Activated CD4-positive, alpha-beta T cell treated with anti-CD3 and anti-CD28 coated beads, Interleukin-2, amount 10 ng/mL, durations not matched to agents 7 days and 5 days (primary cell): Measurements from ENCODE around the gene NPFF. TPM values are rescaled to one million over a fixed set of nuclear protein-coding genes. Genes with fewer than 3 reads are reported as not detected.

Experiments
- CTCF ChIA-PET: fragments of 350-600 bp; sonication (Branson Sonifier 250); formaldehyde crosslinking; loops from one replicate; lab custom pipeline; 2021; ENCODE audit warnings: antibody characterized with exemption; lab: Charles Lee
- POLR2A ChIA-PET: fragments of 350-600 bp; sonication (Branson Sonifier 250); formaldehyde crosslinking; loops from one replicate; lab custom pipeline; 2021; ENCODE audit warnings: antibody characterized with exemption; lab: Charles Lee
- DNase-seq: peaks from one replicate; pipeline ENCODE4 v3.0.0-alpha.2; 2020
- H3K27ac Mint-ChIP-seq: one replicate; pipeline ENCODE4 v1.8.0; 2021; ENCODE audit warnings: mild to moderate bottlenecking, moderate library complexity, mixed read lengths
- H3K27me3 Mint-ChIP-seq: one replicate; pipeline ENCODE4 v1.8.0; 2021; ENCODE audit warnings: mixed read lengths
- H3K36me3 Mint-ChIP-seq: one replicate; pipeline ENCODE4 v1.8.0; 2021; ENCODE audit warnings: low read depth, mixed read lengths
- H3K4me1 Mint-ChIP-seq: one replicate; pipeline ENCODE4 v1.8.0; 2021; ENCODE audit warnings: mixed read lengths
- H3K4me3 Mint-ChIP-seq: one replicate; pipeline ENCODE4 v1.8.0; 2021; ENCODE audit warnings: mild to moderate bottlenecking, moderate library complexity, mixed read lengths
- H3K9me3 Mint-ChIP-seq: one replicate; pipeline ENCODE4 v1.8.0; 2021; ENCODE audit warnings: mixed read lengths
- total RNA-seq, 2 experiments: library from RNA; stranded (reverse); gene quantifications; one replicate each; pipeline ENCODE4 v1.2.3, GENCODE V29; 2021

Gene NPFF
- total RNA-seq, 2 experiments from 2014 or later = not detected

DNA sequence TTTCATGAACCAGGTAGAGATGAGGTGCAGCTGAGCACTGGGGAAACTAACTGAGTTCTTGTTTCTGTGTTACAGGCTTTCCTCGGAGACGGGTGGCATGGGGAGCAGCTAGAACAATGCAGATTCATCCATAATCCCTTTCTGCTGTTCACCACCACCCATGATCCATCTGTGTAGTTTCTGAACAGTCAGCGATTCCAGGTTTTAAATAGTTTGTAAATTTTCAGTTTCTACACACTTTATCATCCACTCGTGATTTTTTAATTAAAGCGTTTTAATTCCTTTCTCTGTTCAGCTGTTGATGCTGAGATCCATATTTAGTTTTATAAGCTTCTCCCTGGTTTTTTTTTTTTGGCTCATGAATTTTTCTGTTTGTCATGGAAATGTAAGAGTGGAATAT, 28.0 kb downstream of the NPFF start:
- CTCF ChIA-PET = interaction anchor here (0.6 to 1.2 kb wide), 2 partner anchors 21 to 294 kb away, joined by 3 to 4 read pairs; partner anchors contain the start of gene TARBP2
- Mint-ChIP-seq H3K27ac (no peak overlapping the region), H3K4me3 (no peak overlapping the region), H3K36me3 (peaks cover 59% of the 10 kb centered on the region), H3K4me1 (peaks cover 15% of the 10 kb centered on the region), H3K9me3 (no peaks in the 10 kb centered on the region), H3K27me3 (no peaks in the 10 kb centered on the region)
- no peak for DNase-seq
- POLR2A ChIA-PET = interaction anchor here (0.6 to 0.7 kb wide), 2 partner anchors 19 to 30 kb away, joined by 3 to 4 read pairs; no protein-coding TSS in a partner anchor

DNA sequence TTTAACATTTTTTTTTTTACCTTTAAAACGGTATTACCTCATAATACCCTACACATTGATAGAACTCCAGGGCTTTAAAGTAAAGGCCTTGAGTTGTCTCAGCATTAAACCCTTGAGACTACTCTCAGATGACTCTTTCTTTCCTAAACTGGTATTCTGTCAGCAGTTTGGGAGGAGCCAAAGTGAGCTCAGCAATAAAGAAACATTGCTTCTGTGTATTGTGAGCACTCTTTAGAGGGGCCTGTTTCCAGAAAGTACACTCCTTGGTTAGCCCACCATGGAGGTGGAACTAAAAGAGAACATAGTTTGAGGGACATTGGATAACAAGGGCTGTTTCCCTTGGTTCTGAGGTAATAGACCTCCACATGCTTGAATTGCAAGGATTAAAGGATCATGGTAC, 28.4 kb downstream of the NPFF start:
- Mint-ChIP-seq H3K4me3 (no peak overlapping the region), H3K27me3 (no peaks in the 10 kb centered on the region), H3K4me1 (peaks cover 19% of the 10 kb centered on the region), H3K36me3 (peaks cover 62% of the 10 kb centered on the region), H3K9me3 (no peaks in the 10 kb centered on the region), H3K27ac (no peak overlapping the region)
- DNase-seq = no peak
- CTCF ChIA-PET = interaction anchor here (0.7 to 1.2 kb wide), 3 partner anchors 13 to 22 kb away, joined by 3 to 4 read pairs (median 3); partner anchors contain the start of gene TARBP2
- POLR2A ChIA-PET = interaction anchor here (0.7 kb wide), 1 partner anchor 30 kb away, joined by 4 read pairs; no protein-coding TSS in a partner anchor

GRCh38 chr12:53476769-53477209, 30.5 kb downstream of the NPFF start:
- peaks cover 71% of the 10 kb centered on the region for H3K36me3 Mint-ChIP-seq
- H3K4me3 Mint-ChIP-seq = no peak overlapping the region
- no peak for DNase-seq
- peaks cover 32% of the 10 kb centered on the region for H3K4me1 Mint-ChIP-seq
- ChIA-PET CTCF (interaction anchor here (0.5 to 3.7 kb wide), 14 partner anchors 9 to 163 kb away, joined by 3 to 20 read pairs (median 4); partner anchors contain the start of genes AAAS, MAP3K12, NPFF and TARBP2), POLR2A (interaction anchor here (1.1 kb wide), 1 partner anchor 30 kb away, joined by 3 read pairs; no protein-coding TSS in a partner anchor)
- H3K27me3 Mint-ChIP-seq = no peaks in the 10 kb centered on the region
- H3K9me3 Mint-ChIP-seq = no peaks in the 10 kb centered on the region
- no peak overlapping the region for H3K27ac Mint-ChIP-seq

DNA sequence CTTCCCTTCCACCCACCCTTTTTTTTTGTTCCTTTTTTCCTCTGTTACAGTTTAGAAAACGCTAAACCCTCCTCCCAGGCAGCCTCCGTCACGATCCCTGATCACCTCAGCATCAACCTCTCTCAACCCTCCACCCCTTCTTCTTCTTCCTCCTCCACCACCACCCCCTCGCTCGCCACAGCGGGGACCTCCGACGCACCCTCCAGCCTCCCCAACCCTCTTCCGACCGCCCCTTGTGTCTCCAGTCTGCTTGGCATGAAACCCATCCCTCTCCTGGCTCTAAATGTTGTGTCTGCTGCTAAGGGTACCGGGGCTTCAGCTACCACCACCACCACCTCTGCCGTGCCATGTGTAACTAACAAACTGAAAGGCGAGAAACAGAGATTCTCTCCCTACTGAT, 32.5 kb downstream of the NPFF start:
- Mint-ChIP-seq H3K27me3 (no peaks in the 10 kb centered on the region), H3K36me3 (peaks cover 75% of the 10 kb centered on the region), H3K27ac (peak overlapping the region; percentile 68), H3K4me1 (peaks cover 40% of the 10 kb centered on the region), H3K9me3 (no peaks in the 10 kb centered on the region), H3K4me3 (no peak overlapping the region)
- ChIA-PET CTCF (interaction anchor here (0.6 to 3.7 kb wide), 9 partner anchors 12 to 883 kb away, joined by 3 to 20 read pairs (median 3); partner anchors contain the start of genes NPFF and TARBP2), POLR2A (interaction anchor here (0.6 kb wide), 1 partner anchor 47 kb away, joined by 3 read pairs; no protein-coding TSS in a partner anchor)
- no peak for DNase-seq

DNA sequence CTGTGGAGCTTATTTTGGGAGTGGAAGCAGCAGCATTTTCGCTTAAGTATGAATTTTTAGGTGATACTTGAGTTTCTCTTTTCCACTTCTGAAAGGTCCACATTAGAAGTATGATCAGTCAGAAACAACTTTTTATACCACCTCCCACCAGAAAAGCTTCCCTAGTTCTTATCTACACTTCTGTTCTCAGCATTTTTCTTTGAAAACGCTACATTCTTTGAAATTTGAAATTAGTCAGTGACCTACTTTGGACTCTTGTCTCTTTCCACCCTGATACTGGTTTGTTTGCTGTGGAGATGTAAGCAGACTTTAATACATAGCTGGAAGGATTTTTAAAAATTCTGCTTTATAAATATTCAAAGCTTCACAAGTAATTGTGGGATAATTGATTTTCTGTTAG, 33.2 kb downstream of the NPFF start:
- Mint-ChIP-seq H3K4me3 (no peak overlapping the region), H3K9me3 (no peaks in the 10 kb centered on the region), H3K27ac (no peak overlapping the region), H3K27me3 (no peaks in the 10 kb centered on the region), H3K4me1 (peaks cover 40% of the 10 kb centered on the region), H3K36me3 (peaks cover 68% of the 10 kb centered on the region)
- ChIA-PET CTCF (interaction anchor here (0.5 to 3.7 kb wide), 8 partner anchors 8 to 907 kb away, joined by 3 to 20 read pairs (median 4); partner anchors contain the start of genes MAP3K12, NPFF and TARBP2), POLR2A (interaction anchor here (0.6 kb wide), 1 partner anchor 46 kb away, joined by 3 read pairs; no protein-coding TSS in a partner anchor)
- DNase-seq = no peak

DNA sequence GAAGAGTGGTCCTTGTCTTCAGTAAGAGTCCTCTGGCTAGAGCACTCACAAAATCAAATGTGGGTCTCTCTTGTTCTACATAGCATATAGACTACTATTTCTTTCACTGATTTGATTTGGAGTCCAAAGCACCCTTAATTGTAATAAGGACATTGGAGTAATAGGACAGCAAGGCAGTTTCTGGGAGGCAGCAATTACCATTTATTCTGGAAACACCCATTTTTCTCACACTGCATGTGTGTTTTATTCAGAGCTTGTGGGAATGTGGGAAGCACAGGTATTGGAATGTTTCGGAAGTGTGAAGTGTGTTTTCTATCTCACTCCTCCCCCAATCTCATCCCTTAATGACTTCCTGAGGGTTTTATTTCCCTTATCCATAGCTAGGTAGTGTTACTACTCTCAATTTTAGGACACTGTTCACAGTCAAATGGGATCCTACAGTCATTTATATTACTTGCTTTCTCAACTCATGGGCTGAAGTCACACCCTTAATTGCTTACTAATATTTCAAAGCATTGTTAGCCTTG, 35.2 kb downstream of the NPFF start:
- no peaks in the 10 kb centered on the region for H3K9me3 Mint-ChIP-seq
- H3K4me1 Mint-ChIP-seq = peaks cover 39% of the 10 kb centered on the region
- DNase-seq = no peak
- H3K27ac Mint-ChIP-seq = no peak overlapping the region
- CTCF ChIA-PET = interaction anchor here (0.6 to 2.8 kb wide), 3 partner anchors 10 to 95 kb away, joined by 3 to 10 read pairs (median 3); no protein-coding TSS in a partner anchor
- peaks cover 76% of the 10 kb centered on the region for H3K36me3 Mint-ChIP-seq
- H3K27me3 Mint-ChIP-seq = no peaks in the 10 kb centered on the region
- POLR2A ChIA-PET = no interaction called here
- H3K4me3 Mint-ChIP-seq = no peak overlapping the region

DNA sequence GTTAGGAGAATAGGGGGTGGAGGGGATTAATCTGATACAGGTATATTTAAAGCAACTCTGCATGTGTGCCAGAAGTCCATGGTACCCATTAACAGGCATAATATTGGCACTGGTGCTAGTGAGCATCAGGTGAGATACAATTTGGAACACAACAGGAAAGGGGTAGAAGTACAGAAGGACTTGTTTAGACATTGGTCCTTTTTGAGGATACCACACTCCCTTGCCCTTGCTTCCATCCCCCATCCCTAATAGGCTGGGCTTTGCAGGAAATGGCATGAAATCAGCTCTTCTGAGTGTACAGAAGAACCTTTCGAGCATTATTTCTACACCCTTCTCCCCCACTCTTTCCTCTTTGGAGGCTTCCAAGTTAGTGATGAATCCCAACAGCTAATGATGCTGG, 39.0 kb downstream of the NPFF start:
- peaks cover 23% of the 10 kb centered on the region for H3K4me1 Mint-ChIP-seq
- no peak overlapping the region for H3K27ac Mint-ChIP-seq
- no peak overlapping the region for H3K4me3 Mint-ChIP-seq
- ChIA-PET POLR2A (no interaction called here), CTCF (interaction anchor here (0.6 to 0.9 kb wide), 3 partner anchors 9 to 215 kb away, joined by 3 to 6 read pairs (median 4); partner anchors contain the start of gene PRR13)
- peaks cover 77% of the 10 kb centered on the region for H3K36me3 Mint-ChIP-seq
- no peaks in the 10 kb centered on the region for H3K9me3 Mint-ChIP-seq
- DNase-seq = no peak
- H3K27me3 Mint-ChIP-seq = no peaks in the 10 kb centered on the region

GRCh38 chr12:53467880-53468279, 39.4 kb downstream of the NPFF start:
- H3K27me3 Mint-ChIP-seq = no peaks in the 10 kb centered on the region
- peaks cover 25% of the 10 kb centered on the region for H3K4me1 Mint-ChIP-seq
- DNase-seq = no peak
- ChIA-PET CTCF (interaction anchor here (0.6 to 0.9 kb wide), 2 partner anchors 9 to 26 kb away, joined by 3 to 6 read pairs; partner anchors contain the start of gene PRR13), POLR2A (no interaction called here)
- H3K27ac Mint-ChIP-seq = no peak overlapping the region
- H3K36me3 Mint-ChIP-seq = peaks cover 79% of the 10 kb centered on the region
- no peak overlapping the region for H3K4me3 Mint-ChIP-seq
- no peaks in the 10 kb centered on the region for H3K9me3 Mint-ChIP-seq

DNA sequence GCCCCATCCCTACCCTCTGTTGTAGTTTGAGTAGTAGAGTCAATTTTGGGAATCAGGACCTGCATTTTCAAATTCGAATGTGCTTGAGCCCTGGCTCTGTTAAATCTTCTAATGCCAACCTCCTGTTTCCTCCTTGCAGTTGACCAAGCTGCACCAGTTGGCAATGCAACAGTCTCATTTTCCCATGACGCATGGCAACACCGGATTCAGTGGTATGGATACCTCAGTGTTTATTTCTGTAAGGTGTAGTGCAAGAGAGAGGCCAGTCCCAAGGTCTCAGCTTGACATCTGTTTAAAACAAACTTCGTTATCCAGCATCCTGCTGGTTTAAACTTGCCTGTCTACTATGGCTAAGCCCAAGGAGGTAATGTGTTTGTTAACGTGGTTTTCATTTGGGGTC, 40.2 kb downstream of the NPFF start:
- CTCF ChIA-PET = interaction anchor here (1.1 kb wide), 1 partner anchor 9 kb away, joined by 3 read pairs; no protein-coding TSS in a partner anchor
- no peak for DNase-seq
- Mint-ChIP-seq H3K4me3 (no peak overlapping the region), H3K36me3 (peaks cover 79% of the 10 kb centered on the region), H3K4me1 (peaks cover 25% of the 10 kb centered on the region), H3K27me3 (no peaks in the 10 kb centered on the region), H3K27ac (no peak overlapping the region), H3K9me3 (no peaks in the 10 kb centered on the region)
- POLR2A ChIA-PET = no interaction called here

- H3K4me3 Mint-ChIP-seq = no peak overlapping the region
- H3K27ac Mint-ChIP-seq = no peak overlapping the region
- peaks cover 22% of the 10 kb centered on the region for H3K4me1 Mint-ChIP-seq
- peaks cover 79% of the 10 kb centered on the region for H3K36me3 Mint-ChIP-seq
- ChIA-PET POLR2A (no interaction called here), CTCF (interaction anchor here (1.1 kb wide), 1 partner anchor 9 kb away, joined by 3 read pairs; no protein-coding TSS in a partner anchor)
- DNase-seq = no peak
- H3K9me3 Mint-ChIP-seq = no peaks in the 10 kb centered on the region
- no peaks in the 10 kb centered on the region for H3K27me3 Mint-ChIP-seq
These were observed 40.6 kb downstream of the NPFF start for GRCh38 chr12:53466640-53467039.

GRCh38 chr12:53465679-53466078, 41.6 kb downstream of the NPFF start:
- no peaks in the 10 kb centered on the region for H3K27me3 Mint-ChIP-seq
- no peak for DNase-seq
- H3K9me3 Mint-ChIP-seq = no peaks in the 10 kb centered on the region
- H3K4me1 Mint-ChIP-seq = peaks cover 22% of the 10 kb centered on the region
- ChIA-PET POLR2A (no interaction called here), CTCF (no interaction called here)
- no peak overlapping the region for H3K4me3 Mint-ChIP-seq
- no peak overlapping the region for H3K27ac Mint-ChIP-seq
- H3K36me3 Mint-ChIP-seq = peaks cover 80% of the 10 kb centered on the region

DNA sequence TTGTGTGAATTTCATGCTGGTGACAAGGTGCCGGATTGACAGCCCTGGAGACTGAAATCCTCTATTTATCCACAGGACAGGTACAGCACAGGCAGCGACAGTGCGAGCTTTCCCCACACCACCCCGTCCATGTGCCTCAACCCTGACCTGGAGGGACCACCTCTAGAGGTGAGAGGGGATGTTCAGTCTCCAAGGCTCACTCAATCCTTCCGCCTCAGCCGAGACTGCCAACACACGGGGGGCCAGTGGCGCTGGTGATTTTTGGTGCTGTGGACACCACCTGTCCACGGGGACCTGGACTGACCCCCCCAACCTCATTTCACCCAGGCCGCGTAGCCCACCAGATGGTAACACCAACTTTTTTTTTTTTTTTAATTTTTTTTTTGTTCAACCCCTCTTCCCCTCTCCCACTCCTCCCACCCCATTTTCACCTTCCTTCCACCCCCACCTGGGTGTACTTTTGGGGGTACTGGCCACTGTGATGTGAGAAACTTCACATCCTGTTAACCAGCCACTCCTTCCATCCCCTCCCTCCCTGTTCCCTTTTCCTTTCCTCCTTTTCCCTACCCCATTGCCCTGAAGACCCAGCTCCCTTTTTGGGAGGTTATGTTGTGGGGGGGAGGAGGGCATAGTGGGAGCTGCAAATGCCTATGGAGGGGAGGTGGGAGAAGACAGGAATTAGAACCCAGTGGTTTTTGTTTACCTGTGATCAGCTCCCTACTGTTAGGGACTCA, 42.4 kb downstream of the NPFF start:
- peaks cover 27% of the 10 kb centered on the region for H3K4me1 Mint-ChIP-seq
- POLR2A ChIA-PET = no interaction called here
- H3K9me3 Mint-ChIP-seq = no peaks in the 10 kb centered on the region
- no peak overlapping the region for H3K4me3 Mint-ChIP-seq
- H3K27ac Mint-ChIP-seq = no peak overlapping the region
- CTCF ChIA-PET = interaction anchor here (0.7 to 1.1 kb wide), 3 partner anchors 9 to 80 kb away, joined by 3 to 4 read pairs (median 3); no protein-coding TSS in a partner anchor
- H3K36me3 Mint-ChIP-seq = peaks cover 82% of the 10 kb centered on the region
- no peaks in the 10 kb centered on the region for H3K27me3 Mint-ChIP-seq
- no peak for DNase-seq
